Kidney (tissue), 14 donors: ENCODE measurements around the gene PRKN. TPM values are rescaled to one million over a fixed set of nuclear protein-coding genes. Genes with fewer than 3 reads are reported as not detected.
A peak's percentile ranks its signal among the peaks of the same experiment; 100 is the strongest.

Experiments
- DNase-seq, 5 donors: peaks; one replicate each; pipeline ENCODE4 v3.0.0-alpha.2; 2013 to 2020
- FAIRE-seq: peaks from 2 replicates; lab custom pipeline; 2012; peaks lifted over from hg19 to GRCh38; lab: Jason Lieb, UNC
- H3K27ac ChIP-seq, 2 donors: one replicate each; pipeline ENCODE4 v1.7.0; 2013; ENCODE audit warnings: low read depth in 2 of 2, low read length in 2 of 2, inconsistent platforms in 1 of 2
- H3K27me3 ChIP-seq: one replicate; pipeline ENCODE4 v1.7.1; 2013; ENCODE audit warnings: low read length, inconsistent platforms; ENCODE audit not compliant: control insufficient read depth, insufficient read depth
- H3K36me3 ChIP-seq, 3 donors: one replicate each; pipeline versions ENCODE4 v1.7.0 to v1.7.1; 2013; ENCODE audit warnings: low read length in 3 of 3, control low read depth in 1 of 3, inconsistent platforms in 1 of 3; ENCODE audit not compliant: insufficient read depth in 3 of 3, control insufficient read depth in 2 of 3
- H3K4me1 ChIP-seq, 3 donors: one replicate each; pipeline versions ENCODE4 v1.7.0 to v1.7.1; 2013; ENCODE audit warnings: low read length in 3 of 3, inconsistent platforms in 1 of 3, low read depth in 1 of 3; ENCODE audit not compliant: control insufficient read depth in 2 of 3, insufficient read depth in 2 of 3
- H3K4me3 ChIP-seq, 3 donors: one replicate each; pipeline versions ENCODE4 v1.7.0 to v1.8.1; 2013; ENCODE audit warnings: low read length in 3 of 3, control low read depth in 1 of 3, inconsistent platforms in 1 of 3
- H3K9ac ChIP-seq, 3 donors: one replicate each; pipeline versions ENCODE4 v1.7.0 to v1.7.1; 2013; ENCODE audit warnings: low read length in 3 of 3, control low read depth in 1 of 3, inconsistent platforms in 1 of 3
- H3K9me3 ChIP-seq, 3 donors: one replicate each; pipeline versions ENCODE4 v1.7.0 to v1.7.1; 2013; ENCODE audit warnings: low read length in 3 of 3, control low read depth in 1 of 3, inconsistent platforms in 1 of 3; ENCODE audit not compliant: control insufficient read depth in 2 of 3, insufficient read depth in 1 of 3
- CTCF ChIP-seq: IDR thresholded peaks from 3 replicates; pipeline ENCODE4 v1.5.1; 2012; ENCODE audit warnings: mild to moderate bottlenecking, moderate library complexity, borderline replicate concordance; ENCODE audit not compliant: insufficient read depth; ENCODE audit errors: extremely low read depth
- intact Hi-C: fragments of 100-400 bp; cut with DNase I; formaldehyde crosslinking; loops from one replicate; pipeline ENCODE4 v1.11.1; 2022
- polyA plus RNA-seq: library from polyadenylated mRNA; stranded (reverse); fragments of 350-450 nt; fragmentation: Illumina TruSeq; extraction: RNeasy Lipid Tissue Mini Kit (QIAGEN cat#74804); gene quantifications from one replicate; pipeline ENCODE4 v1.2.3, GENCODE V29; 2014; ENCODE audit warnings: low read depth, low replicate concordance; ENCODE audit not compliant: insufficient read depth
- total RNA-seq: library from RNA; stranded (reverse); fragmentation: NEBNext Ultra II Directional; extraction: Animal tissue kit (Norgen Biotek cat#: 25700); gene quantifications from one replicate; pipeline ENCODE4 v1.2.1, GENCODE V29; 2021
- donor health status: control.
- donor health status: control.
- donor health status: control.
- donor health status: control.
- donor health status: control.
- donor health status: DM: yes; HTN: yes; CAD: no.
- donor health status: Normal renal cell carcinoma (clear cell type).

Gene PRKN
- total and polyA plus RNA-seq, 2 donors from 2014 or later, result 8.6 to 10.4 TPM

- FAIRE-seq (no peak), DNase-seq (no peak)
- Histone ChIP-seq H3K9ac (no peak overlapping the region), H3K9me3 (no peaks in the 10 kb centered on the region), H3K36me3 (no peaks in the 10 kb centered on the region), H3K27me3 (no peaks in the 10 kb centered on the region), H3K27ac (no peak overlapping the region), H3K4me1 (peaks cover 0 to 4% (median 3%) of the 10 kb centered on the region in 3 donors), H3K4me3 (peak overlapping the region in 1 of 3 donors; percentile 42)
- intact Hi-C loops, result no loop called here
- TF ChIP-seq CTCF, result no peak
These were observed 200.6 kb downstream of the PRKN start for GRCh38 chr6:162526960-162527359.

GRCh38 chr6:162525181-162525580 lies 202.4 kb downstream of the PRKN start:
- TF ChIP-seq CTCF, result no peak

GRCh38 chr6:162512744-162513143 lies 214.8 kb downstream of the PRKN start:
- no peak overlapping the region for H3K9ac ChIP-seq
- intact Hi-C loops, result no loop called here
- no peak for TF ChIP-seq CTCF
- no peaks in the 10 kb centered on the region for H3K27me3 ChIP-seq
- no peak overlapping the region for H3K27ac ChIP-seq
- DNase-seq (no peak), FAIRE-seq (no peak)
- no peaks in the 10 kb centered on the region for H3K9me3 ChIP-seq
- H3K4me1 ChIP-seq, result peaks cover 0 to 7% (median 0%) of the 10 kb centered on the region in 3 donors
- H3K4me3 ChIP-seq, result no peak overlapping the region
- no peaks in the 10 kb centered on the region for H3K36me3 ChIP-seq

More at GRCh38 chr6:162525181-162525580, 202.4 kb downstream of the PRKN start:
- Histone ChIP-seq H3K36me3 (no peaks in the 10 kb centered on the region), H3K4me1 (peaks cover 0 to 4% (median 3%) of the 10 kb centered on the region in 3 donors), H3K4me3 (no peak overlapping the region), H3K9ac (no peak overlapping the region), H3K27me3 (no peaks in the 10 kb centered on the region), H3K9me3 (no peaks in the 10 kb centered on the region), H3K27ac (no peak overlapping the region)
- DNase-seq, result no peak
- no peak for FAIRE-seq
- intact Hi-C loops, result no loop called here

GRCh38 chr6:162497389-162497788 lies 230.2 kb downstream of the PRKN start:
- intact Hi-C loops, result no loop called here
- no peaks in the 10 kb centered on the region for H3K36me3 ChIP-seq
- no peaks in the 10 kb centered on the region for H3K27me3 ChIP-seq
- no peaks in the 10 kb centered on the region for H3K4me1 ChIP-seq
- DNase-seq, result no peak
- no peak for FAIRE-seq
- H3K27ac ChIP-seq, result no peak overlapping the region
- H3K9ac ChIP-seq, result no peak overlapping the region
- no peak overlapping the region for H3K4me3 ChIP-seq
- no peaks in the 10 kb centered on the region for H3K9me3 ChIP-seq
- TF ChIP-seq CTCF, result no peak
